K562 (cell line): ENCODE measurements around the gene MACROD2.

Experiments used
- MYC ChIP-seq, 2 experiments: fragments of 250-450 bp in 1 of 2; sonication (Bioruptor Pico) in 1 of 2; IDR thresholded peaks; 2 replicates each; pipeline versions ENCODE4 v1.5.1 to v1.6.1; 2012 to 2021; ENCODE audit warnings: low read depth in 2 of 2, borderline replicate concordance in 1 of 2, improper control_type of control experiment in 1 of 2, low read length in 1 of 2, mild to moderate bottlenecking in 1 of 2, moderate library complexity in 1 of 2
- RBM39 ChIP-seq: fragments of 200-400 bp; formaldehyde crosslinking; optimal IDR thresholded peaks from 2 replicates; pipeline ENCODE3; 2018; ENCODE audit warnings: low read depth, low read length

DNA sequence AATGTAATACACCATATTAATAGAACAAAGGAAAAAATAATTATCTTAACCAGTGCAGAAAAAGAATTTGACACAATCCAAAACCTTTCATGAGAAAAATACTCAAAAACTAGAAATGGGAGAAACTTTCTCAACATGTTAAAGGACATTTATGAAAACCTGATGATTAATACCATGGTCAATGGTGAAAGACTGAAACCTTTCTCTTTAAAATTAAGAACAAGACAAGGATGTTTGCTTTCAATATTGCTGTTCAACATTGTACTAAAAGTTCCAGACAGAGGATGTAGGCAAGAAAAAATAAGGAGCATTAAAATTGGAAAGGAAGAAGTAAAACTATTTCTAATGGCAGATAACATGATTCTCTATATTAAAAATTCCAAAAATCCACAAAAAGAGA, 1323.4 kb downstream of the MACROD2 start:
- no peak for TF ChIP-seq RBM39
- no peak for TF ChIP-seq MYC (IDR thresholded peaks at IDR 0.05; ENCODE audit: low read depth, low read length)
- TF ChIP-seq MYC (CRISPR knock-in tag; IDR thresholded peaks at IDR 0.05; ENCODE audit: borderline replicate concordance, low read depth): no peak
